ENCODE results near the gene ZBTB5.
A peak's percentile ranks its signal among the peaks of the same experiment; 100 is the strongest.
"Not testable (repeated sequence)": the region's sequence is repeated elsewhere in the genome, so short reads cannot be mapped to it uniquely, and the experiment has no call there.

The ZBTB5 gene
- total RNA-seq = 21.5 to 21.8 reads per million in 2 donors

- DNase-seq = peak; percentile 91
These were observed at the start of gene ZBTB5 for GRCh38 chr9:37465249-37466036. Gene ZBTB5, minus strand, starts transcription at chr9:37465450. Its CDS starts 22,899 bp downstream, at chr9:37442551.

- no peak for DNase-seq
These were observed 49.7 kb upstream of the ZBTB5 start for GRCh38 chr9:37514999-37515398.

GRCh38 chr9:37514415-37514814, 49.2 kb upstream of the ZBTB5 start:
- DNase-seq = not testable (repeated sequence)

- peak; percentile 25 for DNase-seq
These were observed 47.2 kb upstream of the ZBTB5 start for GRCh38 chr9:37512437-37512836.

- no peak for DNase-seq
These were observed 46.1 kb upstream of the ZBTB5 start for GRCh38 chr9:37511016-37512010.

GRCh38 chr9:37510053-37510452, 44.8 kb upstream of the ZBTB5 start:
- DNase-seq = not testable (repeated sequence)

- DNase-seq = no peak
These were observed 44.3 kb upstream of the ZBTB5 start for GRCh38 chr9:37509536-37509935.

GRCh38 chr9:37508834-37509206, 43.6 kb upstream of the ZBTB5 start:
- no peak for DNase-seq

GRCh38 chr9:37508135-37508833, 43.0 kb upstream of the ZBTB5 start:
- DNase-seq = no peak

GRCh38 chr9:37507566-37508134, 42.4 kb upstream of the ZBTB5 start:
- DNase-seq = no peak

GRCh38 chr9:37504605-37505004, 39.4 kb upstream of the ZBTB5 start:
- no peak for DNase-seq

GRCh38 chr9:37503736-37504135, 38.5 kb upstream of the ZBTB5 start:
- no peak for DNase-seq

GRCh38 chr9:37501957-37502596, 36.8 kb upstream of the ZBTB5 start:
- DNase-seq = no peak

GRCh38 chr9:37499297-37499696, 34.0 kb upstream of the ZBTB5 start:
- DNase-seq = no peak

GRCh38 chr9:37498457-37498856, 33.2 kb upstream of the ZBTB5 start:
- DNase-seq = no peak

- no peak for DNase-seq
These were observed 32.1 kb upstream of the ZBTB5 start for GRCh38 chr9:37497320-37497719.

- no peak for DNase-seq
These were observed 30.8 kb upstream of the ZBTB5 start for GRCh38 chr9:37496020-37496419.

- no peak for DNase-seq
These were observed 30.3 kb upstream of the ZBTB5 start for GRCh38 chr9:37495571-37495970.

- no peak for DNase-seq
These were observed 26.7 kb upstream of the ZBTB5 start for GRCh38 chr9:37491939-37492338.

- DNase-seq = no peak
These were observed 21.6 kb upstream of the ZBTB5 start for GRCh38 chr9:37486616-37487548.

- no peak for DNase-seq
These were observed 21.0 kb upstream of the ZBTB5 start for GRCh38 chr9:37486256-37486615.
